T-helper 2 cell treated with Interferon-gamma antibody and Interleukin-4, amounts not matched to agents 100 ng/mL and 5 ng/mL, for 36 hours (primary cell): ENCODE measurements around the gene DUSP8. TPM values are rescaled to one million over a fixed set of nuclear protein-coding genes. Genes with fewer than 3 reads are reported as not detected.
"Not testable (repeated sequence)": the region's sequence is repeated elsewhere in the genome, so short reads cannot be mapped to it uniquely, and the experiment has no call there.

Experiments
- intact Hi-C: fragments of 100-400 bp; cut with micrococcal nuclease; formaldehyde crosslinking; loops from one replicate; pipeline ENCODE4 v1.15.1; 2023
- total RNA-seq: library from RNA; stranded (reverse); gene quantifications from 2 replicates; pipeline ENCODE4 v1.2.3, GENCODE V29; 2022

The DUSP8 gene
- total RNA-seq, 1 donor from 2014 or later: 0.80 TPM

DNA sequence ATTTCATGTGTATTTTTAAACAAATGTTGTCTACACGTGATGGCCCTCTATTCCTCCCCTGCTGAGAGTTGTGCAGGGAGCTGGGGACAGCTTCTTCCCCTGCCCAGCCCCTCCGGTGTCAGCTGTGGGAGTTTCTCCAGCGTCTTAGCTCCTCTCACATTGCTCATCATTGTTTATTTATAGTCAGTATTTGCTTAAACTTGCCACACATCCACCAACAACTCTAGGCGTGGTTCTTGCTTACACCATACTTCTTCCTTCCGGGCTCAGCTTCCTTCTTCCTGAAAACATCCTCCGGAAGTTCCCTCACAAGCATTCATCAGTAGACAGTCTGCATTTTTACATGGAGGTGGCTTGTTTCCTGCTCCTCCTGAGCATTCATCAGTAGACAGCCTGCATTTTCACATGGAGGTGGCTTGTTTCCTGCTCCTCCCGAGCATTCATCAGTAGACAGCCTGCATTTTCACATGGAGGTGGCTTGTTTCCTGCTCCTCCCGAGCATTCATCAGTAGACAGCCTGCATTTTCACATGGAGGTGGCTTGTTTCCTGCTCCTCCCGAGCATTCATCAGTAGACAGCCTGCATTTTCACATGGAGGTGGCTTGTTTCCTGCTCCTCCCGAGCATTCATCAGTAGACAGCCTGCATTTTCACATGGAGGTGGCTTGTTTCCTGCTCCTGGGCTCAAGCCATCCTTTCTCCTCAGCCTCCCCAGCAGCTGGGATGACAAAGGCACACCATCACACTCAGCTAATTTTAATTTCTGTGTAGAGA is 17.3 kb upstream of the DUSP8 start:
- intact Hi-C loops: not testable (repeated sequence)

DNA sequence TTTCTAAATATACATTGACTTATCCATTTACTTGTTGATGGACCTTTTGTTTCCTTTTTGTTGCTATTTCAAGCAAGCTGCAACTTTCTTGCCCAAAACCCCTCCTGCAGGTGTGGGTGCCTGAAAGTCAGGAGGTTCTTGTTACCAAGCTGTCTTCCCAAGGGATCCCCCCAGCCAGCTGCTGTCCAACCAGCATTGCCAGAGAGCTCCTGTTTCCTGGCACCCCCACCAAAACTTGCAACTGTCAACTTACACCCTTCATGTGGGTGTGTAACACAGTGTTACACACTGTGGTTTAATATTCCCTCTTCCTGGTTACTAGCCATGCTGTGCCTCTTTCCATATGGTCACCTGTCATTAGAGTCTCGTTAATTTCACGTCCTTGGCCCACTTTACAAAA is 14.6 kb upstream of the DUSP8 start:
- intact Hi-C loops: no loop called here

DNA sequence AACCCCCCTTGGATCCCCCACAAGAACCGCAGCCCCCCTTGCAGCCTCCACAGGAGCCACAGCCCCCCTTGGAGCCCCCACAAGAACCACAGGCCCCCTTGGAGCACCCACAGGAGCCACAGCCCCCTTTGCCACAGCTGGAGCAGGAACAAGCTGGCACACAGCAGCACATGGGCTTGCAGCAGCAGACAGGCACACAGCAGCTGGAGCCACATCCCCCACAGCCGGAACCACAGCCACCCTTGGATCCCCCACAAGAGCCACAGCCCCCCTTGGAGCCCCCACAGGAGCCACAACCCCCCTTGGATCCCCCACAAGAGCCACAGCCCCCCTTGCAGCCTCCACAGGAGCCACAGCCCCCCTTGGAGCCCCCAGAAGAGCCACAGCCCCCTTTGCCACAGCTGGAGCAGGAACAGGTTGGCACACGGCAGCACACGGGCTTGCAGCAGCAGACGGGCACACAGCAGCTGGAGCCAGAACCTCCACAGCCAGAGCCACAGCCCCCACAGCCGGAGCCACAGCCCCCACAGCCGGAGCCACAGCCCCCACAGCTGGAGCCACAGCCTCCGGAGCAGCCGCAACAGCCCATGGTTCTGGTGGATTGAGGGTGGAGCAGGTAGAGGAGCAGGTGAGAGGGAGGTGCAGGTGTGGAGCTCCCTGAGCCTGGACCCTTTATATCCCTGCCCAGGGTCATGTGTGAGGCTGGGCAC is 12.7 kb upstream of the DUSP8 start, which contains the start of gene KRTAP5-1:
TSS of gene KRTAP5-1 (minus strand) at position 623 of the 710 bp plus-strand sequence. CDS start at position 589, 34 bp downstream.
- intact Hi-C loops: not testable (repeated sequence)

- intact Hi-C loops: not testable (repeated sequence)
Observed at GRCh38 chr11:1582909-1583308, 10.8 kb upstream of the DUSP8 start.

- intact Hi-C loops: no loop called here
Observed at GRCh38 chr11:1581976-1582375, 9.9 kb upstream of the DUSP8 start.

GRCh38 chr11:1576825-1577224 is 4.8 kb upstream of the DUSP8 start:
- intact Hi-C loops: no loop called here

GRCh38 chr11:1575756-1576155 is 3.7 kb upstream of the DUSP8 start:
- intact Hi-C loops: not testable (repeated sequence)

- intact Hi-C loops: loop anchor here (1.0 to 5.0 kb wide), 3 partner anchors 193 to 372 kb away; no protein-coding TSS in a partner anchor
Observed at GRCh38 chr11:1574933-1575242, 2.8 kb upstream of the DUSP8 start.

GRCh38 chr11:1574238-1574932 is 2.3 kb upstream of the DUSP8 start:
- intact Hi-C loops: loop anchor here (1.0 to 5.0 kb wide), 3 partner anchors 192 to 371 kb away; no protein-coding TSS in a partner anchor

DNA sequence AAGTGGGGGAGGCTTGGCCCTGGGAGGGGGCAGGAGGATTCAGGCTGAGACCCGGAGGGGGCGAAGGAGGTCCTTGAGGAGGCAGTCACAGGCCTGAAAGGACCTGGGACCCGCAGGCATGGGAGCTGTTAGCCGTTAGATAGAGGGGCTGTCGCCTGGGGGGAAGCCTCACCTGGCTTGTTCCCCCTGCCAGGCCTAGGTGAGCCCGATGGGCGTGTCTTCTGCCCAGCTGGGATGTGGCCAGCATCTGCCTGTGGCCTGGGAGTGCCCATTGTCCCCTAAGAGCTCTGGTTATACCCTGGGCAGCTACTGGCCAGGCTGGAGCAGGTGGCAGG is 1.8 kb upstream of the DUSP8 start:
- intact Hi-C loops: loop anchor here (1.0 to 5.0 kb wide), 3 partner anchors 192 to 371 kb away; no protein-coding TSS in a partner anchor

GRCh38 chr11:1573077-1573902 is 1.2 kb upstream of the DUSP8 start:
- intact Hi-C loops: loop anchor here (5.0 kb wide), 2 partner anchors 191 to 236 kb away; no protein-coding TSS in a partner anchor

DNA sequence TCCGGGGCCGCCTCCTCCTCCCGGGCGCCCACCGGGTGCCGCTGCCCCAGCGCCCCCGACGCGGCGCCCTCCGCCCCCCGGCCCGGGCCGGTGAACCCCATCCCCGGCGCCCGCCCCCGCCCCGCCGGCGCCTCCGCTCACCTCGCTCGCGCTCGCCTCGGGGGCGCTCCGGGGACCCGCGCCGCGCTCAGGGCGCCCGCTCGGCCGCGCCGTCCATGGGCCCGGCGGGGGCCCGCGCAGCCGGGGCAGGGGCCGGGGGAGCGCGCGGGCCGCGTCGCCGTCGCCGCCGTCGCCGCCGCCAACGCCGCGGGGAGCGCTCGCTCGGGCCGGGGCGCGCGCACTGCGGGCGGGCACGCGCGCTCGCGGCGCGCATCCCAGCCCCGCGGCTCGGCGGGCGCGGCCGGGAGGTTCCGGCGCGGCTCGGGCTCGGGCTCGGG is 293 bp downstream of the DUSP8 start:
- intact Hi-C loops: loop anchor here (5.0 kb wide), 2 partner anchors 189 to 234 kb away; no protein-coding TSS in a partner anchor

- intact Hi-C loops: loop anchor here (5.0 kb wide), 2 partner anchors 189 to 234 kb away; no protein-coding TSS in a partner anchor
Observed at GRCh38 chr11:1570896-1571759, 943 bp downstream of the DUSP8 start.

DNA sequence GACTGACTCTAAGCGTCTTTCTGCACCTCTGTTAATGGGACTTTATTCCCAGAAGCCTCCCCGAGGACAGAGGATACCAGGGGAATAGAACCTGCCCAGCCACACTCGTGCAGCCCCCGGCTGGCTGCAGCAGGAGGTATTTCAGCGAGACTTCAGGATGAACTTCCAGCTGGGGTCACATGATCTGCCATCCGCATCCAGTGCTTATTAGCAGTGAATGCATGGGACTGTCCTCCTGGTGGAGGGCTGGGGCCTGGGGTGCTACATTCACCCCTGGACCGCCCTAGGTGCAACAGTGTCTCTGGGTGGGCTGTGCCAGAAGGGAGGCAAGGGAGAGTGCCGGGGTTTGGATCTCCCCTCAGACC is 1.6 kb downstream of the DUSP8 start:
- intact Hi-C loops: loop anchor here (5.0 kb wide), 2 partner anchors 188 to 233 kb away; no protein-coding TSS in a partner anchor

DNA sequence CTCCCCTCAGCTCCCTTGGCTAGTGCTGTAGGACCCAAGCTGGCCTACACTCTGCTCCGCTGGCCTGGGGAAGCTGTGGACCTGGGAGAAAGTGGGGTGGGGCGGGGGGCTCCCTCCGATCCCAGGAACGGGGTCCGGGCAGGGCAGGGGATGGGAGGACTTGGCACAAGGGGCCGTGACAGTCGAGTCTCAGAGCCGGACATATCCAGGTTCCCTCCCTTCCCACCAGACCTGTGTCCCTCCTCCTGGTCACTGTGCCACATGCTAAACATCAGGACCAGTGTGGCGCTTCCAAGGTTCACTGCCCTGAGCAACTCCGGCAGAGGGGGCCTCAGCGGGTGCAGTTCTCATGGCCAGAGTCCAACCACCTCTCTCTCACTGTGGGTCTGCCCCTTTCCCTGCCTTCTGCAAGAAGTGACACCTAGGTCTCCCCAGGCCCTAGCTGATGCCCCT is 2.0 kb downstream of the DUSP8 start:
- intact Hi-C loops: loop anchor here (5.0 kb wide), 2 partner anchors 188 to 233 kb away; no protein-coding TSS in a partner anchor

DNA sequence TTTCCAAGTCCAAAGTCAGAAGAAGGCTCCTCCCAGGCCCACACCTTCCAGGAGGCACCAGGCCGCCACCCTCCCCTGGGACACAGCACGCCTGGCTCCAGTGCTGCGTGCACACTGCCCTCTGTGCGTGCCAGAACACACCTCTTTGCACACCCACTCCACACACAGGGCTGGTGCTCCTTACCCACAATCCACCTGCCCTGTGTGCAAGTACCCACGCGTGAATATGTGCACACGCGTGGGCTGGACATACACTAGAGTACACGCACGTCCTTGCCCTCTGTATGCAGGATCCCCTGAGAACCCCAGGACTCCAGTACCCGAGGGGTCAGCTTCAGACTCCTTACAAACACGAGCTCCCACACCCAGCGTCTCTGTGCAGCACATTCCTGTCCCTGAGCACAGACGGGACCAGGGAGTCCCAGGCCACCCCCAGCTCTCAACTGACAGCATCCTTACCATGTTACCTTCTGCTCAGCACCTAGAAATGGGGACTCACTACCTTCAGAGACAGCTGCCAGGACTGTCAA is 2.8 kb downstream of the DUSP8 start:
- intact Hi-C loops: no loop called here

- intact Hi-C loops: no loop called here
Observed at GRCh38 chr11:1568441-1568911, 3.6 kb downstream of the DUSP8 start.

- intact Hi-C loops: no loop called here
Observed at GRCh38 chr11:1567721-1568100, 4.4 kb downstream of the DUSP8 start.

- intact Hi-C loops: no loop called here
Observed at GRCh38 chr11:1567052-1567720, 4.9 kb downstream of the DUSP8 start.
